ENCODE data around the gene RPS6KA2. TPM values are rescaled to one million over a fixed set of nuclear protein-coding genes. Genes with fewer than 3 reads are reported as not detected.

RPS6KA2 gene
- total and polyA plus RNA-seq, 4 experiments from 2014 or later, result 1.1 to 10.6 (median 6.6) TPM

DNA sequence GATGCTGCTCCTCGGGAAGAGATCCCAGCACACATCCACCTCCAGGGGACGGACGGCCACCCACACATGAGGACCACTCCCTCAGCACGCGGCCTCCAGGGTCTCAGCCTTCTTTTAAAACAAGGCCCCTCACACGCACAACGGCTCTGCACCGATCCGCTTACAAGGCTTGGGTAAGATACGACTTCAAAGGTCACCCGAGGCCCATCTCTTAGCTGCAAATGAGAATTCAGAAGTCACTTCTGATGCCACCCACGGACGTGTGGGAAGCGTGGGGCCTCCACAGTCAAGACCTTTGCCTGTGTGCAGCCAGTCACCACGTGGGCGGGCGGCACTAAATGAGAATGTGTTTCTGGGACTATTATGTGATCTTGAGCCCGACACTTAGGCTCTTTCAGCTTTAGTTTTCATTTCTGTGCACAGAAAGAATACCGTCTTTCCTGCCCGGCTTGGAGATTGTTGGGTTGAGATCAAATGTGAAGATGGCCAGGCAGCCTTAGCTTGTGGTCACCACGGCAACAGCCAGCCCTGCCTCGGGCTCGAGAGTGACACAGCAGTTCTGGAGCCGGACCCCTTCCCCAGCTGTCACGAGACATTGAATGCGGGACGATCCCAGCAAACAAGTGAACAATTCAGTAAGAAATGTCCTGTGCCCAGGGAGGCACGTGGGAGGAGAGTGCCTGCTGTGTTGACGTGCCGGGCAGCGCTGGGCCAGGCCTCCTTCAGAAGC lies 132.1 kb downstream of the RPS6KA2 start:
- Mint-ChIP-seq H3K36me3 (peaks cover 3 to 14% of the 10 kb centered on the region in 2 donors), H3K4me1 (peaks cover 7 to 12% (median 9%) of the 10 kb centered on the region in 4 donors), H3K9me3 (peaks cover 0 to 4% (median 0%) of the 10 kb centered on the region in 8 donors), H3K4me3 (peak overlapping the region in 4 of 8 donors; percentile 42 to 63 (median 58)), H3K27ac (peak overlapping the region in 3 of 7 donors; percentile 24 to 57 (median 32)), H3K27me3 (no peaks in the 10 kb centered on the region)
- Histone ChIP-seq H3K9me3 (ENCODE audit: control insufficient read depth in 1 of 2, low read length in 2 of 2) (no peaks in the 10 kb centered on the region), H3K4me3 (ENCODE audit: low read length in 2 of 2) (no peak overlapping the region), H3K27me3 (ENCODE audit: insufficient read depth, low read length) (no peaks in the 10 kb centered on the region), H3K36me3 (ENCODE audit: insufficient read depth, low read length) (no peaks in the 10 kb centered on the region), H3K4me1 (ENCODE audit: insufficient read depth, low read length) (no peaks in the 10 kb centered on the region), H3K27ac (ENCODE audit: low read depth, low read length) (no peak overlapping the region)
- DNase-seq, result no peak
- CTCF ChIA-PET (ENCODE audit: partially characterized antibody), result no interaction called here
- POLR2A ChIA-PET (ENCODE audit: partially characterized antibody), result interaction anchor here (0.9 to 1.8 kb wide), 3 partner anchors 10 to 80 kb away, joined by 3 to 5 read pairs (median 3); no protein-coding TSS in a partner anchor
- intact Hi-C loops (cut with micrococcal nuclease), result no loop called here

- no peak for DNase-seq
- peaks cover 0 to 4% (median 0%) of the 10 kb centered on the region in 8 donors for H3K9me3 Mint-ChIP-seq
- H3K27me3 Mint-ChIP-seq, result no peaks in the 10 kb centered on the region
Observed at GRCh38 chr6:166494101-166494441, 133.0 kb downstream of the RPS6KA2 start.

DNA sequence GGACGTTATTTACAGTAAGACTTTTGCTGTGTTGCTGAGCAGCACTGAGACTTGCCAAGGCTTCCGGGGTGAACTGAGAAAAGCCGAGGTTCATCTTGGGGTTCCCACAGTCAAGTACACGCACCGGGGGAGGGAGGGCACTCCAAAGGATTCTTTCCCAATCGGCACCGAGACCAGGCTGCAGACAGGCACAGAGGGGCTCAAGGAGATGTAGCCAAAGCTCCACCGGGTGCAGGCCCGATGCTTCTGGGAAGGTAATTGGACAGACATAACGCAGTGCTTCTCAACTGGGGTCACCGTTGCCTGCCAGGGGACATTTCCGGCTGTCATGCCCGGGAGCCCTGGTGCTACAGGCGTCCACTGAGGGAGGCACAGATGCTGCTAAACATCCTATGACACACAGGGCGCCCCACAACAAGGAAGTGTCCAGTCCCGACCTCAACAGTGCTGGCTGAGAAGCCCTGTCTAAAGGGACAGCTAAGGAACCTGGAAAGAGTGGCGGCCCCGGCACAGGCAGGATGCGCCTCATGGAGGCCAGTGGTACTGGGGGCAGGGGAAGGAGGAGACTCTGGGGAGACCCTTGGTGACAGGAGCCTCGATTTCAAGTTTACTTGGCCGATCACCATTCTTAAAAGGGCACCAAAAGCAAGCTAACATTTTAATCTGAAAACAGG lies 133.5 kb downstream of the RPS6KA2 start:
- Histone ChIP-seq H3K4me1 (ENCODE audit: insufficient read depth, low read length) (peaks cover 4% of the 10 kb centered on the region), H3K36me3 (ENCODE audit: insufficient read depth, low read length) (no peaks in the 10 kb centered on the region), H3K27ac (ENCODE audit: low read depth, low read length) (no peak overlapping the region), H3K27me3 (ENCODE audit: insufficient read depth, low read length) (no peaks in the 10 kb centered on the region), H3K9me3 (ENCODE audit: control insufficient read depth in 1 of 2, low read length in 2 of 2) (no peaks in the 10 kb centered on the region), H3K4me3 (ENCODE audit: low read length in 2 of 2) (no peak overlapping the region)
- CTCF ChIA-PET (ENCODE audit: partially characterized antibody), result interaction anchor here (1.5 kb wide), 1 partner anchor 58 kb away, joined by 3 read pairs; no protein-coding TSS in a partner anchor
- Mint-ChIP-seq H3K36me3 (peaks cover 0 to 7% of the 10 kb centered on the region in 2 donors), H3K27ac (peak overlapping the region in 1 of 7 donors; percentile 59), H3K27me3 (no peaks in the 10 kb centered on the region), H3K4me3 (no peak overlapping the region), H3K4me1 (peaks cover 5 to 23% (median 17%) of the 10 kb centered on the region in 4 donors), H3K9me3 (no peaks in the 10 kb centered on the region)
- intact Hi-C loops (cut with micrococcal nuclease), result no loop called here
- POLR2A ChIA-PET (ENCODE audit: partially characterized antibody), result no interaction called here
- DNase-seq, result no peak

More at GRCh38 chr6:166494101-166494441, 133.0 kb downstream of the RPS6KA2 start:
- Mint-ChIP-seq H3K4me1 (peaks cover 5 to 19% (median 14%) of the 10 kb centered on the region in 4 donors), H3K4me3 (no peak overlapping the region), H3K27ac (peak overlapping the region in 1 of 7 donors; percentile 47), H3K36me3 (peaks cover 3 to 7% of the 10 kb centered on the region in 2 donors)
- no peaks in the 10 kb centered on the region for H3K4me1 ChIP-seq (ENCODE audit: insufficient read depth, low read length)
- H3K36me3 ChIP-seq (ENCODE audit: insufficient read depth, low read length), result no peaks in the 10 kb centered on the region
- CTCF ChIA-PET (ENCODE audit: partially characterized antibody), result interaction anchor here (1.5 kb wide), 1 partner anchor 59 kb away, joined by 3 read pairs; no protein-coding TSS in a partner anchor
- intact Hi-C loops (cut with micrococcal nuclease), result no loop called here
- no peaks in the 10 kb centered on the region for H3K9me3 ChIP-seq (ENCODE audit: control insufficient read depth in 1 of 2, low read length in 2 of 2)
- no peak overlapping the region for H3K4me3 ChIP-seq (ENCODE audit: low read length in 2 of 2)
- no peak overlapping the region for H3K27ac ChIP-seq (ENCODE audit: low read depth, low read length)
- H3K27me3 ChIP-seq (ENCODE audit: insufficient read depth, low read length), result no peaks in the 10 kb centered on the region
- POLR2A ChIA-PET (ENCODE audit: partially characterized antibody), result interaction anchor here (1.1 kb wide), 1 partner anchor 47 kb away, joined by 3 read pairs; no protein-coding TSS in a partner anchor

DNA sequence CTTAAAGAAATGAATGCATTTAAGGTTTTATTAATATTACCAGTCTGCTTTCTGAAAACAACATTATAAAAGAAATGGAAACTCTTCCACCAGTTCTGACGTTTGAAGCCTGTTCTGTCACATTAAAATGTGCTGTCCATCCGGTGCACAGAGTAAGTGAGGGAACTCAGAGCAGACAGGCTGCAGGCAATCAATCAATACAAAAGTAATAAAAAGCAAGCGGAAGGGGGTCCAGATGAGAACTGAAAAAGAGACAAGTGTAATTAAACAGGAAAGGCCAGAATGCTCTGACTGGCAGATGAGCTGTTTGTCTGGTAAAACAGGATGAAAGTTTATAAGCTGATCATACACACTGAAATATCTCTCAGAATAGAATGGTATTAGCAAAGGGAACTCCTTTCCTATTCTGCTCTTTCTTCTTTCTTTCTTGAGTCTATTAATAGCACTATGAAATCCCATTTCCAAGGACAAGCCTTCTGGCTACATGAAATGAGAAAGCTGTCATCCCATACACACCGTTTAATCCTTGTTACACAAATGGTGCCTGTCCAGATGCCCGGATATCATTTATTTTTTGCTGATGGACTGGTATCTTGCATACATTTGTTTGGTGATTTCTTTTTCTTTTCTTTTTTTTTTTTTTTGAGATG lies 134.8 kb downstream of the RPS6KA2 start:
- Mint-ChIP-seq H3K9me3 (no peaks in the 10 kb centered on the region), H3K36me3 (peaks cover 1 to 7% of the 10 kb centered on the region in 2 donors), H3K4me3 (no peak overlapping the region), H3K27me3 (no peaks in the 10 kb centered on the region), H3K27ac (no peak overlapping the region), H3K4me1 (peaks cover 18 to 36% (median 31%) of the 10 kb centered on the region in 4 donors)
- no peak for DNase-seq
- Histone ChIP-seq H3K36me3 (ENCODE audit: insufficient read depth, low read length) (no peaks in the 10 kb centered on the region), H3K9me3 (ENCODE audit: control insufficient read depth in 1 of 2, low read length in 2 of 2) (no peaks in the 10 kb centered on the region), H3K27me3 (ENCODE audit: insufficient read depth, low read length) (no peaks in the 10 kb centered on the region), H3K4me3 (ENCODE audit: low read length in 2 of 2) (no peak overlapping the region), H3K4me1 (ENCODE audit: insufficient read depth, low read length) (peaks cover 16% of the 10 kb centered on the region), H3K27ac (ENCODE audit: low read depth, low read length) (no peak overlapping the region)
- ChIA-PET POLR2A (ENCODE audit: partially characterized antibody) (no interaction called here), CTCF (ENCODE audit: partially characterized antibody) (no interaction called here)
- intact Hi-C loops (cut with micrococcal nuclease), result no loop called here

- H3K27ac Mint-ChIP-seq, result peak overlapping the region in 1 of 7 donors; percentile 9
- no peaks in the 10 kb centered on the region for H3K27me3 Mint-ChIP-seq
- Histone ChIP-seq H3K27me3 (ENCODE audit: insufficient read depth, low read length) (no peaks in the 10 kb centered on the region), H3K9me3 (ENCODE audit: control insufficient read depth in 1 of 2, low read length in 2 of 2) (no peaks in the 10 kb centered on the region), H3K36me3 (ENCODE audit: insufficient read depth, low read length) (no peaks in the 10 kb centered on the region), H3K4me1 (ENCODE audit: insufficient read depth, low read length) (peaks cover 24% of the 10 kb centered on the region), H3K4me3 (ENCODE audit: low read length in 2 of 2) (no peak overlapping the region), H3K27ac (ENCODE audit: low read depth, low read length) (no peak overlapping the region)
- POLR2A ChIA-PET (ENCODE audit: partially characterized antibody), result no interaction called here
- peaks cover 20 to 46% (median 37%) of the 10 kb centered on the region in 4 donors for H3K4me1 Mint-ChIP-seq
- intact Hi-C loops (cut with micrococcal nuclease), result no loop called here
- no peak for DNase-seq
- H3K36me3 Mint-ChIP-seq, result peaks cover 0 to 1% of the 10 kb centered on the region in 2 donors
- H3K9me3 Mint-ChIP-seq, result no peaks in the 10 kb centered on the region
- no peak overlapping the region for H3K4me3 Mint-ChIP-seq
- CTCF ChIA-PET (ENCODE audit: partially characterized antibody), result interaction anchor here (0.7 kb wide), 1 partner anchor 10 kb away, joined by 3 read pairs; no protein-coding TSS in a partner anchor
Observed at GRCh38 chr6:166490671-166491500, 136.2 kb downstream of the RPS6KA2 start.

GRCh38 chr6:166489301-166490155 lies 137.5 kb downstream of the RPS6KA2 start:
- DNase-seq, result no peak
- peaks cover 0 to 1% of the 10 kb centered on the region in 2 donors for H3K36me3 Mint-ChIP-seq
- no peaks in the 10 kb centered on the region for H3K27me3 Mint-ChIP-seq
- ChIA-PET POLR2A (ENCODE audit: partially characterized antibody) (interaction anchor here (1.1 to 4.8 kb wide), 12 partner anchors 21 to 467 kb away, joined by 3 to 28 read pairs (median 5); partner anchors contain the start of genes RNASET2 and RPS6KA2), CTCF (ENCODE audit: partially characterized antibody) (interaction anchor here (0.9 to 3.2 kb wide), 10 partner anchors 19 to 108 kb away, joined by 3 to 17 read pairs (median 6); no protein-coding TSS in a partner anchor)
- H3K4me3 ChIP-seq (ENCODE audit: low read length in 2 of 2), result no peak overlapping the region
- H3K27me3 ChIP-seq (ENCODE audit: insufficient read depth, low read length), result no peaks in the 10 kb centered on the region
- H3K4me3 Mint-ChIP-seq, result peak overlapping the region in 4 of 8 donors; percentile 17 to 44 (median 31)
- H3K36me3 ChIP-seq (ENCODE audit: insufficient read depth, low read length), result no peaks in the 10 kb centered on the region
- H3K27ac Mint-ChIP-seq, result peak overlapping the region; percentile 61 to 84 (median 77)
- no peaks in the 10 kb centered on the region for H3K9me3 Mint-ChIP-seq
- H3K27ac ChIP-seq (ENCODE audit: low read depth, low read length), result no peak overlapping the region
- H3K4me1 ChIP-seq (ENCODE audit: insufficient read depth, low read length), result peaks cover 24% of the 10 kb centered on the region
- H3K9me3 ChIP-seq (ENCODE audit: control insufficient read depth in 1 of 2, low read length in 2 of 2), result no peaks in the 10 kb centered on the region
- peaks cover 17 to 38% (median 31%) of the 10 kb centered on the region in 4 donors for H3K4me1 Mint-ChIP-seq
- intact Hi-C loops (cut with micrococcal nuclease), result loop anchor here (2.0 to 5.0 kb wide), 2 partner anchors 53 to 137 kb away; partner anchors contain the start of gene RPS6KA2

Data from CD4-positive, alpha-beta memory T cell (primary cell).